GM18511 (cell line): Measurements from ENCODE around the gene ETS2.
A peak's percentile ranks its signal among the peaks of the same experiment; 100 is the strongest.
"Not testable (repeated sequence)": the region's sequence is repeated elsewhere in the genome, so short reads cannot be mapped to it uniquely, and the experiment has no call there.

ENCODE experiments used
- ATAC-seq: cut with Tn5 transposase; IDR thresholded peaks from one replicate; pipeline ENCODE4 v1.9.1; 2021; ENCODE audit warnings: mild to moderate bottlenecking, moderate library complexity; ENCODE audit not compliant: unreplicated experiment

Gene ETS2

DNA sequence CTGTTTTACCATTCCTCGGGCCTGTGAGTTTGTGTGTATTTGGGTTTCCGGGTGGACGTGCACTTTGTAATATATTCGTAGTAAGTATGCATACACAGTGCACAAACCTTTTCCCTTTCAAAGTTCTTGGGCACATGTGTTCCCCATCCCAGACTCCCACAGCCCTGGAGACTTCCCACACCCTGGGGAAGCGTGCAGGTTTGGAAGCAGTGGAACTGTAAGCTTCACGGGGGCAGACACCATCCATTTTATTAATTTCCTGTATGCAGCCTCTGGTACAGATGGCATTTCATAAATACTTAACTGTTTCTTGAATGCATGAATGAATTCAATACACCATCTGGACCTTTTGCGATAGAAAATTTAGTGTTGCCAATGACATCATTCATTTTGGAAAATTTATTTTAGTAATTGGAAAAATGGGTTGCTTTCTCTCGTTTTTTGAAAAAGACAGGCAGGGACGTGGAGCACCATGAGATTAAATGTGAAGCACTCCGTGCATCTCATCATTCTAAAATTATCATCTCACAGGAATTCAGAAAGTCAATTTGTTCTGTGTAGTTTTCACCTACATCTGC is 10.8 kb downstream of the ETS2 start:
- no peak for ATAC-seq

DNA sequence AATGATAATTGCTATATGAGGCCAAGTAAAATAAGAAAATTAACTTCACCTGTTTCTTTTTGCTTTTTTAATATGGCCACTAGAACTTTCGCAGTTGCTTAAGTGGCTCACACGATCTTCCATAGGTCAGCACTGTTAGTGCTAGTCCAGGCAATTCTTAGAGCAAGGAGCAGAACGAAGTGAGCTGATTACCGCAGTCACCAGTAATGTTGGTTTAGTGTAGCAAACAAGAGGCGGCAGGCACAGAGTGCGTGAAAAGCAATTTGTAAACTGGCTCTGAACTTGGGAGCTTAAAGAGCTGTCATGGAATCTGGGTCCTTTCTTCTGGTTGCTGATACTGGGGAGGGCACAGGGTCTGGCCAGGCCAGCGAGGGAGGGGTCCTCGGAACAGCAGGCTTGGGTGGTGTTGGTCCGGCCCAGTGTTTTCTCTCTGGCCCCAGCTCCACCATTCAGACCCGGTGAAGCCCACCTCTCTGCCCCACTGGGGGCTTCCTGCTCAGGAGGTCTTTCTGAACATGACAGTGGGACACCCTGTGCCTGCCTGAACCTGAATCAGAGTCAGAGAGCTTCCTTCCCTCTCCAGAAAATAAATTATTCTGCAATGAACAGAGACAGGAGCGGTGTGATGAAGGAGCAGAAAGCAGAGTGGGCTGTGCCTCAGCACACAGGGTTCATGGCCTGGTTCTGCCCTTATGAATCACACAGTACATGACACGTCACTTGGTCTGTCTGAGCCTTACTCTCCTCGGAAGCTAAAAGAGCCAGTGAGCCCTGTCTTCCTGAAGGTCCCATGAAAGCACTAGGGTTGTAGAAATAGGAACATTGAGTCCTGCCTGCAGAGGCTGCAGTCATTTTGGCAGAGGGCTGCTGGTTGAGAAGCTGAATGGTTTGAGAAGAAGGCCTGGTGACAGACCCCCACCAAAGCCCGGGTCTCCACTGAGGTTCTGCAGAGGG is 11.9 kb downstream of the ETS2 start:
- ATAC-seq = no peak

GRCh38 chr21:38818325-38818723 is 12.6 kb downstream of the ETS2 start:
- ATAC-seq = no peak

- no peak for ATAC-seq
These were observed 13.5 kb downstream of the ETS2 start for GRCh38 chr21:38819051-38819718.

DNA sequence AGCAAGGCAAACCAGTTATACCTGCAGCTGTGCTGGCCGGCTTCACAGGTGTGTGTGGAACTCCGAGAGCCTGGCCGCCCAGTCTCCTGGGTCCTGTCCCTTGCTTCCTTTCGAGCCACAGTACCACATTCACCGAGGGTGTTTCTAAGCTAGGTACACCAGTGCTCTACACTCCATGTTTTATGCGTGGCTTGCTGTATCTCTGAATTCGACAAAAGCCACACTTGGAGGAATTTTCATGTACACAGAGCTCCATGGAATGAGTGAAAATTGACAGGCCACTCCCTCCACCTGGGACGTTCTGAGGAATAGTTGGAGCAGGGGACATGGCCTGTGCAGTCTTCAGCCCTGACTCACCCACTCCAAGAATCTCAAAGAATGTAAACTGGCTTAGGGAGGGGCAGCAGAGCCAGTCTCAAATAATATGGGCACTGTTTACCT is 14.0 kb downstream of the ETS2 start:
- ATAC-seq = no peak

- no peak for ATAC-seq
These were observed 14.9 kb downstream of the ETS2 start for GRCh38 chr21:38820471-38821239.

DNA sequence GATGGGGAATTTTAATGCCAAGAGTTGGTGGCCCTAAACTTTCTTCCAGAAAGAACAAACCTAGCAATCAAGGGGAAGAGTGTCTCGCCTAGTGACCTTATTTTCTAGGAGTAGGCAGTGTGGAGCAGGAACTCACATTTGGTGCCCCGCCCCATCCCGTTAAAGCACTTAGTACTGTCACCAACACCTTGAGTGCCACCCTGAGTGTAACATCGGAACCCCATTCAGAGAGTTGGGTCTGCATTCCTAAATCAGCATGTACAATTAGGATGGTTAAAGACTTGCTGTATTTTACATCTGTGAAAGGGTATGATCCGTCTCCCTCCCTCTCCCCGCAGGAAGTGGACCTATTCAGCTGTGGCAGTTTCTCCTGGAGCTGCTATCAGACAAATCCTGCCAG is 15.5 kb downstream of the ETS2 start:
- no peak for ATAC-seq

DNA sequence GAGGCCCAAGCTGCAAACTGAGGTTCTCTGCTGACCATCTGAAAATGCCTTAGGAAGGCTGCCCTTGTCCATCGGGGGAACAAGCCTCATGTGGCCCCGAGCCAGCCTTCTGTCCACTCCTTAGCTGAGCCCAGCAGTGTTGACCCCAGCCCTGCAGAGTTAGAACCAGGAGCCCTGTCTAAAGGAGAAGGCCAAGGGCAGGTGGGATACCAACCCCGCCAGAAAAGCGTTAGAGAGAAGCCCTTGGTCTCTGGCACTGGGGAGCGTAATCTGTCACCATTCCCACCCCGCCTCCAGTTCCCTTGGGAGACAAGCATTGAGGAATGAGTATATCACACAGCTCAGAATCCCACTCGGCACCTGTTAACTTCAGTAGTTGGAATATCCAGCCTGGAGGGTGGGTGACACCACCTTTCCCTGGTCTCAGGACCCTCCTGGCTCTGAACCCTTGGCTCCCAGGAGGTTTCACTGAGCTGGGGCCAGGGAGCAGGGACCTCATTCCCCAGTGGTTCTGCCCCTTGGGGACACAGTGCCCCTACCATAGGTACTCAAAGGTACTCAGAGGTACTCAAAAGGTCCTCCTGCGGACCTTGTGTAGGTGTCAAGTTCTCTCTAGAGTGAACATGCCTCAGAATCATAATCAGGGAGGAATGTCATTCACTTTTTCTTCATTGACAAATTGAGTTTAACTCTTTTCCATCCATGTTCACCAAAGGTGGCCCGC is 16.4 kb downstream of the ETS2 start:
- no peak for ATAC-seq

- ATAC-seq = no peak
These were observed 17.1 kb downstream of the ETS2 start for GRCh38 chr21:38822778-38823238.

- ATAC-seq = no peak
These were observed 18.0 kb downstream of the ETS2 start for GRCh38 chr21:38823737-38824123.

GRCh38 chr21:38824124-38824822 is 18.5 kb downstream of the ETS2 start:
- ATAC-seq = no peak

DNA sequence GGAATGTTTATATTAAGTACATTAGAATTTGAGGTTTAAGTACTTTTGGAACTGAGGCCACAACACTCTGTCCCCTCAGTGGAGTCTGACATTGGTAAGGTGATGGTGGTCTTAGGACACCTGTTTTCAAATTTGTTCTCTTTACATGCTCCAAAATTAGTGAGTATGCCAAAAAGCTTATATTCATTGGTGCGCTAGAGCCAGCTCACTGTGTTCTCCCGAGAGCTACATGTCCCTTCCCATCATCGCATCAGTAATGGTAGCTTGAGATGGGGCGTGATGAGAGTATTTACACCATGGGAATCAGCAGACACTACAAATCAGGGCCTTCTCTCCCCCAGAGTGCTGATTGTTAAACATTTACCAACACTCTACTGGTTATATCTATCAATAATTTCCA is 19.5 kb downstream of the ETS2 start:
- ATAC-seq = no peak

- ATAC-seq = no peak
These were observed 20.2 kb downstream of the ETS2 start for GRCh38 chr21:38825921-38826320.

DNA sequence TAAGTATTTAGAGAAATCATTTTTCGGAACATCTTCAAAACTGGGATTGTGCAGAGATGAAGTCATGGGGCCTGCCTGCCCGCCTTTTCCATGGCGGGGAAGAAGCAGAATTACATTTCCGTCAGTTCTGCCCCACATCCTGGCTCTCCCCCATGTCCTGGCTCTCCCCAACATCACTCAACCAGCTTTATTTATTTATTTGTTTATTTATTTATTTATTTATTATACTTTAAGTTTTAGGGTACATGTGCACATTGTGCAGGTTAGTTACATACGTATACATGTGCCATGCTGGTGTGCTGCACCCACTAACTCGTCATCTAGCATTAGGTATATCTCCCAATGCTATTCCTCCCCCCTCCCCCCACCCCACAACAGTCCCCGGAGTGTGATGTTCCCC is 22.4 kb downstream of the ETS2 start:
- not testable (repeated sequence) for ATAC-seq

GRCh38 chr21:38830671-38831525 is 25.2 kb downstream of the ETS2 start:
- peak; percentile 88 for ATAC-seq

- peak; percentile 85 for ATAC-seq
These were observed 26.1 kb downstream of the ETS2 start for GRCh38 chr21:38831526-38832467.

DNA sequence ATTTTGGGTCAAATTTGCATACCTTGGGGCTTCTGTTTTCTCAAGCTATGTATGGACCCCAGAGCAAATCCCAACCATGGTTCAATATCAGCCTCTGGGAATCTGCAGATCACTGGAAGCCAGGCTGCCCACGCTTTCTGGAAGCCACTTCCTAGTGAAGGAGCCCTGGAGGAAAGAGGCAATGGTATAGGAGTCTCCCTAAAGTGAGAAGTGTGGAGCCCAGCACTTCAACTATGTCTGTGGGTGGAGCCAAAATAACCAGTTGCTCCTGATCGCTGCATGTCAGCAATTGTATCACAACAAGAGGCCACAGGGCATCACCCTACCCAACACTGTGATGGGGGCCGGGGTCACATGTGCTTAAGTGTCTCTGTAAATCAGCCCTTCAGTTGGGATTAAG is 26.9 kb downstream of the ETS2 start:
- ATAC-seq = no peak

- no peak for ATAC-seq
These were observed 27.4 kb downstream of the ETS2 start for GRCh38 chr21:38833117-38833516.
